Aorta (tissue), 5 donors: ENCODE measurements around the gene PRKRA. TPM values are rescaled to one million over a fixed set of nuclear protein-coding genes. Genes with fewer than 3 reads are reported as not detected.

ENCODE experiments used
- ATAC-seq: fragments of 200-7000 bp; cut with Tn5 transposase; one replicate; pipeline ENCODE4 v1.9.1; 2022; ENCODE audit warnings: moderate library complexity; ENCODE audit not compliant: low FRiP score
- DNase-seq, 2 donors: peaks; one replicate each; pipeline ENCODE4 v3.0.0-alpha.2; 2020
- H3K27ac ChIP-seq, 2 donors: one replicate each; pipeline ENCODE4 v1.5.1; 2013; ENCODE audit warnings: low read length in 2 of 2, mild to moderate bottlenecking in 2 of 2, moderate library complexity in 2 of 2, control low read depth in 1 of 2, inconsistent platforms in 1 of 2, low read depth in 1 of 2
- H3K27me3 ChIP-seq, 2 donors: one replicate each; pipeline ENCODE4 v1.6.1; 2013; ENCODE audit warnings: control low read depth in 1 of 2, low read length in 1 of 2, mild to moderate bottlenecking in 1 of 2, moderate library complexity in 1 of 2; ENCODE audit not compliant: insufficient read depth in 2 of 2, control insufficient read depth in 1 of 2
- H3K36me3 ChIP-seq, 2 donors: one replicate each; pipeline ENCODE4 v1.6.1; 2013; ENCODE audit warnings: control low read depth in 1 of 2, low read length in 1 of 2, mild to moderate bottlenecking in 1 of 2; ENCODE audit not compliant: insufficient read depth in 2 of 2, control insufficient read depth in 1 of 2
- H3K4me1 ChIP-seq, 2 donors: one replicate each; pipeline ENCODE4 v1.6.1; 2013; ENCODE audit warnings: low read length in 2 of 2, control low read depth in 1 of 2, mild to moderate bottlenecking in 1 of 2, moderate library complexity in 1 of 2; ENCODE audit not compliant: insufficient read depth in 2 of 2, control insufficient read depth in 1 of 2
- H3K4me3 ChIP-seq, 2 donors: one replicate each; pipeline ENCODE4 v1.5.1; 2013; ENCODE audit warnings: low read length in 2 of 2, control low read depth in 1 of 2, mild to moderate bottlenecking in 1 of 2
- H3K9me3 ChIP-seq: one replicate; pipeline ENCODE4 v1.6.1; 2013; ENCODE audit warnings: mild to moderate bottlenecking, low read length; ENCODE audit not compliant: control insufficient read depth
- WGBS, 2 donors: extraction: QIAGEN DNeasy Blood & Tissue Kit; methylation state at CpG; one replicate each; pipeline ENCODE4 v1.1.7; 2013; 5-methylcytosine and 5-hydroxymethylcytosine counted together
- intact Hi-C, 2 donors: fragments of 100-400 bp; cut with DNase I; formaldehyde crosslinking; loops; one replicate each; pipeline versions ENCODE4 v1.14.2 to v1.15.0; 2022
- polyA plus RNA-seq, 2 donors: library from polyadenylated mRNA; stranded (reverse); fragments of 200-250 nt; gene quantifications; one replicate each; pipeline ENCODE4 v1.2.3, GENCODE V29; 2013
- total RNA-seq, 2 donors: library from RNA; stranded (reverse); fragmentation: NEBNext Ultra II Directional; extraction: Animal tissue kit (Norgen Biotek cat#: 25700); gene quantifications; one replicate each; pipeline ENCODE4 v1.2.1, GENCODE V29; 2021
- donor health status: healthy with polysubstance abuse.
- donor health status: Bipolar disorder and iron deficiency.
- donor health status: DM: no; HTN: no; CAD: no.
- donor health status: DM: no; HTN: no; CAD: no.
- donor health status: DM: yes; HTN: yes; CAD: no.

Gene PRKRA
- total and polyA plus RNA-seq, 4 donors: 43.1 to 69.9 (median 55.8) TPM

GRCh38 chr2:178383718-178384117 is 67.3 kb downstream of the PRKRA start:
- no peaks in the 10 kb centered on the region for H3K9me3 ChIP-seq
- DNase-seq: no peak
- intact Hi-C loops: no loop called here
- H3K4me3 ChIP-seq: no peak overlapping the region
- no peaks in the 10 kb centered on the region for H3K4me1 ChIP-seq
- H3K27me3 ChIP-seq: no peaks in the 10 kb centered on the region
- 90 to 92% methylated on average over 5 of the region's 5 CpGs for WGBS, 2 donors
- ATAC-seq: no peak
- no peak overlapping the region for H3K27ac ChIP-seq
- no peaks in the 10 kb centered on the region for H3K36me3 ChIP-seq

Other genes with a start within 250 kb of the PRKRA start
- 1 to 10 TPM; 2.2 to 8.4 TPM for gene PJVK, start 203 bp upstream of the PRKRA start, total RNA-seq
- gene PJVK, start 203 bp upstream of the PRKRA start, polyA plus RNA-seq: 10 to 100 TPM in 1 of 2 donors, under 1 TPM in 1; 0.75 to 10.6 TPM
- gene FKBP7, start 27.4 kb upstream of the PRKRA start, total RNA-seq: 10 to 100 TPM; 23.6 to 28.0 TPM
- gene FKBP7, start 27.4 kb upstream of the PRKRA start, polyA plus RNA-seq: 10 to 100 TPM; 12.8 to 41.5 TPM
- gene PLEKHA3, start 29.3 kb upstream of the PRKRA start, total RNA-seq: 10 to 100 TPM; 41.2 to 43.9 TPM
- 1 to 10 TPM; 3.1 to 3.9 TPM for gene PLEKHA3, start 29.3 kb upstream of the PRKRA start, polyA plus RNA-seq